GM10248 (cell line): ENCODE results near the gene FRMPD1.

Experiments used
- CTCF ChIA-PET: fragments of 300-600 bp; sonication (Branson Sonifier 250); formaldehyde crosslinking; extraction: SDS; loops from one replicate; lab custom pipeline; 2021; ENCODE audit warnings: antibody characterized with exemption; lab: Yijun Ruan, JAX
- POLR2A ChIA-PET: fragments of 350-650 bp; sonication (Branson Sonifier 250); formaldehyde crosslinking; extraction: SDS; loops from one replicate; lab custom pipeline; 2020; ENCODE audit warnings: antibody characterized with exemption; lab: Yijun Ruan, JAX
- DNase-seq: peaks from one replicate; pipeline ENCODE4 v3.0.0; 2012; ENCODE audit errors: extremely low spot score
- TF ChIP-seq, protein P1 (sequence below): IDR thresholded peaks from 2 replicates; pipeline ENCODE4 v1.5.1; 2012; ENCODE audit warnings: mild to moderate bottlenecking, low read depth; ENCODE audit errors: extremely low read depth, missing control alignments, control extremely low read depth

FRMPD1 gene

DNA sequence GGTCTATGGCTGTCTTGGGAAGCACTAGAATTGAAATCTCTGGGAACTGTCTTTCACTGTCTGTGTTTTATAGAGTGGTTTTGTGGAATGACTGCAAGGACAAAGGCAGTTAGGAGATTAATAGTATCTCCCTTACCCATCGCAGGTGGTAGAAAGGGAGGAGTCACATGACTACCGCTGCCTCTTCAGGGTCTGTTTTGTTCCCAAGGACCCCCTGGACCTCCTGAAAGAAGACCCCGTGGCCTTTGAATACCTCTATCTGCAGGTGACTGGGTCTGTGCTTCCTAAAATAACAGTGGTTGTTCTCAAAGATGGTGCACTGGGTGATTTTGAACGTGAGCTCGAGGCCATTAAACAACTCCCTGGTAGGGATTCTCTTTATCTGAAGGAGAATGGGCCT, 80.1 kb downstream of the FRMPD1 start:
- ChIA-PET POLR2A (no interaction called here), CTCF (interaction anchor here (1.9 kb wide), 1 partner anchor 14 kb away, joined by 4 read pairs; no protein-coding TSS in a partner anchor)
- TF ChIP-seq, protein P1, sequence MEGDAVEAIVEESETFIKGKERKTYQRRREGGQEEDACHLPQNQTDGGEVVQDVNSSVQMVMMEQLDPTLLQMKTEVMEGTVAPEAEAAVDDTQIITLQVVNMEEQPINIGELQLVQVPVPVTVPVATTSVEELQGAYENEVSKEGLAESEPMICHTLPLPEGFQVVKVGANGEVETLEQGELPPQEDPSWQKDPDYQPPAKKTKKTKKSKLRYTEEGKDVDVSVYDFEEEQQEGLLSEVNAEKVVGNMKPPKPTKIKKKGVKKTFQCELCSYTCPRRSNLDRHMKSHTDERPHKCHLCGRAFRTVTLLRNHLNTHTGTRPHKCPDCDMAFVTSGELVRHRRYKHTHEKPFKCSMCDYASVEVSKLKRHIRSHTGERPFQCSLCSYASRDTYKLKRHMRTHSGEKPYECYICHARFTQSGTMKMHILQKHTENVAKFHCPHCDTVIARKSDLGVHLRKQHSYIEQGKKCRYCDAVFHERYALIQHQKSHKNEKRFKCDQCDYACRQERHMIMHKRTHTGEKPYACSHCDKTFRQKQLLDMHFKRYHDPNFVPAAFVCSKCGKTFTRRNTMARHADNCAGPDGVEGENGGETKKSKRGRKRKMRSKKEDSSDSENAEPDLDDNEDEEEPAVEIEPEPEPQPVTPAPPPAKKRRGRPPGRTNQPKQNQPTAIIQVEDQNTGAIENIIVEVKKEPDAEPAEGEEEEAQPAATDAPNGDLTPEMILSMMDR, result no peak
- no peak for DNase-seq

DNA sequence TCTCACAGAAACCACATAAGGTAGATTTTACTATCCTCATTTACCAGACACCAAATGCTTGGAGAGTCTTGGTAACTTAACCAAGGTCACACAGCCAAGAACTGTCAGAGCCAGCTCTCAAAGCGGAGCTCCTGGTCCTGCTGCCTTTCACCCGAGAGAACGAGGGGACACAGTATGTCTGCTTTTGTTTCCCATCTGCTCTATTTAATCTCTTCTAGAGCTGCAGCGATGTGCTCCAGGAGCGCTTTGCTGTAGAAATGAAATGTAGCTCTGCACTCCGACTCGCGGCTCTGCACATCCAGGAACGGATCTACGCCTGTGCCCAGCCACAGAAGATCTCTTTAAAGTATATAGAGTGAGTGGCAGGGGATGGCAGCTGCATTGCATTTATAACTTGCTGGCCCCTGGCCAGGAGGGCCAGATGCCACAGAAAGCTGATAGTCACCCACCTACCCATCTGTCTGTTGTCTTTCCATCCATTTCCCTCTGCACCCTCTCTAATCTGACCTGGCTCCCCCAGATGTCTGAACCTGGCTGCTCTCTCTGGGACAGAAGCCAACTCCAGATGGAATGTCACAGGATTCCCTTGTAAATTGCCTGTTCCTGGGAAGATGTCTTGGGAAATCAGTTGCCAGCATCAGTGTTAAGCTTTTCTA, 81.5 kb downstream of the FRMPD1 start:
- no peak for DNase-seq
- CTCF ChIA-PET, result interaction anchor here (0.8 to 1.9 kb wide), 5 partner anchors 13 to 356 kb away, joined by 3 to 4 read pairs (median 3); no protein-coding TSS in a partner anchor
- TF ChIP-seq, protein P1, result no peak
- POLR2A ChIA-PET, result no interaction called here

DNA sequence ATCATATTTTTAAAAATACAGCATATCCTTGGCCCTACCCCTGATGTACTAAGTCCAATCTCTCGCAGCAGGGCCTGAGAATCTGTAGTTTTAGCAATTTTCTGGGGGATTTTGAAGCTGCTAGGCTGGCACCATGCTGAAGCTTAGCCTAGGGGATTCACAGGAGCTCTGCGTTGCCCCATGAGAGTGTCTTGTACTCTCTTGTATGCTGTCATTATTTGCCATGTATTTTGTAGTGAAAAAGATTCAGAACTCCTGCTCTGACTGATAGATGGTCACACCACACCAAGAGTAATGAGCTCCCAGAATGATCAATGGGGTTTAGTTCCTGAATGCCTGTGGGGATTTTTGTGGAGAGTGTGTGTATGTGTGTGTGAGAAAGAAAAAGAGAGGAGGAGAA, 82.2 kb downstream of the FRMPD1 start:
- TF ChIP-seq, protein P1, result no peak
- CTCF ChIA-PET, result interaction anchor here (1.0 to 2.5 kb wide), 4 partner anchors 15 to 355 kb away, joined by 3 to 13 read pairs (median 4); no protein-coding TSS in a partner anchor

DNA sequence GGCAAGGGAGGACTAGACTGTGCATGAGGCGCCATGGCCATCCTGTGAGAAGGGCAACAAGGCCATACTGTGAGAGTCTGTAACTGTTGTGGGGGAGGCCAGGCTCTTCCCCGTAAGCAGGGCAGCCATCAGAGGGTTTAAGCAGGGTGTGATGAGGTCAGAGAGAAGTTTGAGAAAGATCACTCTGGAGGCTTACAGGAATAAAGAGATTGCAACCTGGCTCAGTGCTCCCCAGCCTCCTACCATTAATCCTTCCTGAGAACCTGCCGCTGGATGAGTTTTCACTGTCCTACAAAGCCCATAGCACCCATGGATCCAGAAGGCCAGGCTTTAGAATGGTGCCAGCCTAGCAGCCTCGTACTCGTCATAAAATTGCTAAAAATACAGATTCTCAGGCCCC, 88.5 kb downstream of the FRMPD1 start:
- POLR2A ChIA-PET, result interaction anchor here (0.5 kb wide), 1 partner anchor 11 kb away, joined by 3 read pairs; no protein-coding TSS in a partner anchor
- CTCF ChIA-PET, result interaction anchor here (1.2 kb wide), 1 partner anchor 9 kb away, joined by 3 read pairs; no protein-coding TSS in a partner anchor

More for the DNA sequence above, 82.2 kb downstream of the FRMPD1 start:
- POLR2A ChIA-PET, result no interaction called here
- DNase-seq, result no peak

DNA sequence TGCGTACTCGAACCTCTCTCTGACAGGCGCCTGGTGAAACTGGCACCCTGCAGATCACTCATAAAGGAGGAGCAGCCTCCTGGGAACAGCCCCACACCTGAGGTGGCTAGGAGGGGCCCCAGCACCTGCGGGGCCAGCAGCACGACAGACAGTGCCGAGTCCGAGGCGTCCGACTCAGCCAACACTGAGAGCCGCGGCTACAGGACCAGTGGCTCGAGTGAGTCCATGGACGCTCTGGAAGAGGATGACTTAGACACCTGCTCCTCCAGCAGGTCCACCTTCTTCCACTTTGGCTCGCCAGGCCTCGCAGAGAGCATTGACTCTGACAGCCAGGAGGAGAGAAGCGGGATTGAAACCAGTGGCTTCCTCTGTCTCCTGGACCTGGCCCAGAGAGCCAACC, 89.4 kb downstream of the FRMPD1 start:
- POLR2A ChIA-PET, result no interaction called here
- CTCF ChIA-PET, result no interaction called here
- DNase-seq, result no peak
- TF ChIP-seq, protein P1, result no peak

More for the DNA sequence above, 88.5 kb downstream of the FRMPD1 start:
- no peak for DNase-seq
- TF ChIP-seq, protein P1, result no peak

DNA sequence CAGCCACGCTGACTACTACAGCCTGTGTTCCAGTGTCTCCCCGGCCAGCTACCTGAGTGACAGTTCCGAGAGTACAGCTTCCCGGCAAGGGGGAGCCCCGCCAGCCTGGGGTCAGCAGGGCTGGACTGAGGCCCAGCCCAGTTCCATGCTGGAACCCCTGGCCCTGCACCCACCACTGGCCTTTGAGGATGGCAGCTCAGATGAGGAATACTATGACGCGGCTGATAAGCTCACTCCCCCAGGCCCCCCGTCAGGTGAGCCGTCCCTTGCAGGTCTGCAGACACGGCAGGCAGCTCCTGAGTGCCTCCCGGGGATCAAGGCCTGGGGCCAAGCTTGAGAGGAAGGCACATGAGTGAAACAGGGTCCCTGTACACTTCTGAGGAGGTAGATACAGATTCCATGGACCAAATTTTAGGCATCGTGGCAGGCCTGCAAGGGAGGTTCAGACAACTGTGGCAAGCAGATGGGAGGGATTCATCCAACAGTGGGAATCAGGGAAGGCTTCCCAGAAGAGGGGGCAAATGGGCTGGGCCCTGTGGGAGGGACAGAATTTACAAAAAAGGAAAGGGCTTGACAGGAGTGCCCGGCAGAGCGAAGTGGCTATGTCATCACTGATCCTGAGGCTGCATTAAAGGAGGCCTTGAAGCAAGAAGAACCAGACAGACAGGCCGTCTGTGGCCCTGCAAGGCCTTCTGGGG, 90.0 kb downstream of the FRMPD1 start:
- ChIA-PET POLR2A (no interaction called here), CTCF (no interaction called here)
- TF ChIP-seq, protein P1, result no peak
- DNase-seq, result no peak
